ENCODE measurements around the gene CAST.

The CAST gene

GRCh38 chr5:96645091-96645490 is 17.1 kb upstream of the CAST start:
- DNase-seq, result no peak

- no peak for DNase-seq
Measured at GRCh38 chr5:96648023-96648422, 14.2 kb upstream of the CAST start.

- DNase-seq, result no peak
Measured at GRCh38 chr5:96648593-96648992, 13.6 kb upstream of the CAST start.

- no peak for DNase-seq
Measured at GRCh38 chr5:96649251-96649662, 12.9 kb upstream of the CAST start.

- no peak for DNase-seq
Measured at GRCh38 chr5:96649681-96650540, 12.3 kb upstream of the CAST start.

GRCh38 chr5:96651047-96651446 is 11.1 kb upstream of the CAST start:
- DNase-seq, result no peak

- DNase-seq, result peak; percentile 27
Measured at GRCh38 chr5:96651948-96652753, 10.0 kb upstream of the CAST start.

GRCh38 chr5:96652769-96653454 is 9.3 kb upstream of the CAST start:
- peak; percentile 6 for DNase-seq

GRCh38 chr5:96654209-96654608 is 8.0 kb upstream of the CAST start:
- no peak for DNase-seq

GRCh38 chr5:96655085-96655484 is 7.1 kb upstream of the CAST start:
- DNase-seq, result no peak

GRCh38 chr5:96655506-96655905 is 6.7 kb upstream of the CAST start:
- DNase-seq, result no peak

GRCh38 chr5:96657068-96657467 is 5.1 kb upstream of the CAST start:
- no peak for DNase-seq

- DNase-seq, result no peak
Measured at GRCh38 chr5:96658272-96658671, 3.9 kb upstream of the CAST start.

- DNase-seq, result no peak
Measured at GRCh38 chr5:96659170-96659569, 3.0 kb upstream of the CAST start.

- DNase-seq, result no peak
Measured at GRCh38 chr5:96660971-96661854, 963 bp upstream of the CAST start.

- peak; percentile 63 for DNase-seq
Measured at GRCh38 chr5:96662725-96663518, 746 bp downstream of the CAST start.

GRCh38 chr5:96663608-96664007 is 1.4 kb downstream of the CAST start:
- DNase-seq, result no peak

GRCh38 chr5:96664669-96665068 is 2.5 kb downstream of the CAST start:
- no peak for DNase-seq

GRCh38 chr5:96668725-96669124 is 6.5 kb downstream of the CAST start:
- no peak for DNase-seq

- no peak for DNase-seq
Measured at GRCh38 chr5:96669909-96670308, 7.7 kb downstream of the CAST start.

- DNase-seq, result peak; percentile 22
Measured at GRCh38 chr5:96671441-96671840, 9.3 kb downstream of the CAST start.

GRCh38 chr5:96673127-96673526 is 11.0 kb downstream of the CAST start:
- no peak for DNase-seq

All from NCI-H82 (cell line).